Neural progenitor cell (in vitro differentiated cells): ENCODE data around the gene DUOX1.

Experiments used
- CTCF ChIP-seq: fragments of 200-600 bp; sonication (generic); IDR thresholded peaks from 2 replicates; pipeline ENCODE4 v1.5.1; 2017; ENCODE audit warnings: antibody characterized with exemption, mild to moderate bottlenecking
- EZH2 ChIP-seq: fragments of 200-600 bp; sonication (generic); IDR thresholded peaks from 2 replicates; pipeline ENCODE4 v1.6.1; 2017; ENCODE audit warnings: antibody characterized with exemption, mild to moderate bottlenecking, moderate library complexity
- EZH2phosphoT487 ChIP-seq: fragments of 200-600 bp; sonication (generic); IDR thresholded peaks from 2 replicates; pipeline ENCODE4 v1.6.1; 2017; ENCODE audit warnings: antibody characterized with exemption

- no peak for TF ChIP-seq CTCF
- TF ChIP-seq EZH2phosphoT487: no peak
- TF ChIP-seq EZH2: no peak
Measured at GRCh38 chr15:45122719-45123118, 7.1 kb upstream of the DUOX1 start.
